ENCODE measurements around the gene SACS.
"Not testable (repeated sequence)": the region's sequence is repeated elsewhere in the genome, so short reads cannot be mapped to it uniquely, and the experiment has no call there.

Gene SACS

DNA sequence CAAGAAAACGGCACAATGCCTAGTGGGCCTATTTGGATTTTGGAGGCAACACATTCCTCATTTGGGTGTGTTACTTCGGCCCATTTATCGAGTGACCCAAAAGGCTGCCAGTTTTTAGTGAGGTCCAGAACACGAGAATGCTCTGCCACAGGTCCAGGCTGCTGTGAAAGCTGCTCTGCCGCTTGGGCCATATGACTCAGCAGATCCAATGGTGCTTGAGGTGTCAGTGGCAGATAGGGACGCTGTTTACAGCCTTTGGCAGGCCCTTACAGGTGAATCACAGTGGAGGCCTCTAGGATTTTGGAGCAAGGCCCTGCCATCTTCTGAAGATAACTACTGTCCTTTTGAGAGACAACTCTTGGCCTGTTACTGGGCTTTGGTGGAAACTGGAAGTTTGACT, 118.7 kb downstream of the SACS start:
- DNase-seq (ENCODE audit: low read depth), result not testable (repeated sequence)

DNA sequence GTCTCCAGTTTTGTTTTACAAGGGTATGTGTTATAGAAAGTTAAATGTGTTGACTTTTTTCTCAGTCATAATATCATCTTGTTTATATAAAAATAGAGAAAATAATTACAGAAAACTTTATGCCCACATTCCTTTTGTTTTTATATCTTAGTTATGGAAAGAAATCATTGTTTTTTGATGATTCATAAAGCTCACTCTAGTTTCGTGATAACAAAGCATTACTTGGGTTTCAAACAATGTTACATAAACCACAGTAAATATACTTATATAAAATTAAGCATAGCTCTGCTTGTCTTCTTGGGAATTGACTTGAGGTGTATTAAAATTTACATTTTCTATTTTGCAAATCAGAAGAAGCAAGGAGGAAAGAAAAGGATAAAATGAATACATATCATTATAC, 140.9 kb downstream of the SACS start:
- no peak for DNase-seq (ENCODE audit: low read depth)

DNA sequence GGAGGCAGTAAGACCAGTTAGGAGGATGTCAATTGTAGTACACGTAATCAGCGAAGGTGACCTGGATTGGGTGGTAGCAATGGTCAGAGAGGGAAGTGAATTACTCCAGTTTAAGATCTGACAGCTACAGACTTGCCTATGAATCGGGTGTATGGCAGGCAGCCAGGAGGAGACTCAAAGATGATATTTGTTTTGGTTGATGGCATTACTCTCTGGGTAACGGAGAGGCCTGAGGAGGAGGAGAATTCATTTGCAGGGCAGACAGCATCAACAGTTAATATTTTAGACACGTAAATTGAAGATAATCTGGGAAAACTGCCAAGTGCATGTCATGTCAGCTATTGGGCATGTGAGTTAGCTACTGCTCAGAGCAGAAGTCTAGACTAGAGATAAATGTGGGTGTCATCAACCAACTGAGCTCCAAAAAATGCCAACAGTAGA, 143.6 kb downstream of the SACS start:
- DNase-seq (ENCODE audit: low read depth), result no peak

DNA sequence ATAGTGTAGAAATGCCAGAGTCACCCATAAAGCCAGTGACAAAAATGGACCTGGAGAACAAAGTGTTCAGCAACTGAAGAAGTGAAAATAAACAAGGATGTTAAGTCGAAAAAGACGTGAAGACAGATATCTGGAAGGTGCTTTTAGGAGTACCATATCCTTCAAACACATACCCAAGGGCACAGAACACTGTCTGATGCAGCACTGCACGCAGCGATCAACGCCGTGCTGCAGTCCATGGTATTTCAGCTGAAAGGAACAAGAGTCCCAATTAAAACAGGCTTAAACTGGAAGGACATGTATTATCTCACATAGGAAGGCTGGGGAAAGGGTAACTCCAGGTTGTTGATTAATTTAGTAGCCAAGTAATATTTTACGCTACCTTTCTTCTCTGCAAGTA, 144.5 kb downstream of the SACS start:
- DNase-seq (ENCODE audit: low read depth), result no peak

DNA sequence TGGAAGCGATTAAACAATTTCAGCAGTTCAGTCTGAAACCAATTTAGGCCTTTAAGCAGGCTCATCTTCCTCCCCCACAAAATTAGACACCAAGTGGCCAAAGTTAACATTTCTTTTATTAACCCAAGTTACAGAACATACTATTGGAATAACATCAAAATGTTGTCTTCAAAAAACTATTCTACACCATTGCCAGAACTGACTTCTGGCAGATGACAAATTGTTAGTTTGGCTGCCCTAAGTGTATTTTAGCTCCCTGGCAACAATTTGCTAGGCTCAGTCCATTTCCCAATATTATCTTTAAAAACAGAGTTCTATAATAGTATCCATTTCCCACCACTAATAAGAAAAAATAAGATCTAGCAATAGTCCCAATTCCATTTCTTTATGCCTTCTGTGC, 144.9 kb downstream of the SACS start:
- DNase-seq (ENCODE audit: low read depth), result no peak

DNA sequence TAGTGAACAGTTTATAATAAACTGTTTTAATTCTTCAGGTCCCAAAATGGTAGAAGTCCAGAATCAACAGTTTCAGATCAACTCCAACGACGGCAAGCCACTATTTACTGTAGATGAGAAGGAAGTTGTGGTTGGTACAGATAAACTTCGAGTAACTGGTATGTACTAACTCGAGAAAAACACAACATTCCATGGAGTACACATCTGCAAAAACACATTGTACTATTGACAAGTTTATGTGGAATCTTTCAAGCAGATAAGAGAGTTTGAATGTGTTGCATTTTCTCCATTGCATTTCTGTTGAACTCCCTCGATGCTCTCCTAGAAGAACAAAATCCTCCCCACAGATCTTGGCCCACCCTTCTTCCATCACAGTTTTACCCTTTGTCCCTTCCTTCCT, 154.2 kb downstream of the SACS start:
- no peak for DNase-seq (ENCODE audit: low read depth)
